ENCODE measurements around the gene CD164L2.

DNA sequence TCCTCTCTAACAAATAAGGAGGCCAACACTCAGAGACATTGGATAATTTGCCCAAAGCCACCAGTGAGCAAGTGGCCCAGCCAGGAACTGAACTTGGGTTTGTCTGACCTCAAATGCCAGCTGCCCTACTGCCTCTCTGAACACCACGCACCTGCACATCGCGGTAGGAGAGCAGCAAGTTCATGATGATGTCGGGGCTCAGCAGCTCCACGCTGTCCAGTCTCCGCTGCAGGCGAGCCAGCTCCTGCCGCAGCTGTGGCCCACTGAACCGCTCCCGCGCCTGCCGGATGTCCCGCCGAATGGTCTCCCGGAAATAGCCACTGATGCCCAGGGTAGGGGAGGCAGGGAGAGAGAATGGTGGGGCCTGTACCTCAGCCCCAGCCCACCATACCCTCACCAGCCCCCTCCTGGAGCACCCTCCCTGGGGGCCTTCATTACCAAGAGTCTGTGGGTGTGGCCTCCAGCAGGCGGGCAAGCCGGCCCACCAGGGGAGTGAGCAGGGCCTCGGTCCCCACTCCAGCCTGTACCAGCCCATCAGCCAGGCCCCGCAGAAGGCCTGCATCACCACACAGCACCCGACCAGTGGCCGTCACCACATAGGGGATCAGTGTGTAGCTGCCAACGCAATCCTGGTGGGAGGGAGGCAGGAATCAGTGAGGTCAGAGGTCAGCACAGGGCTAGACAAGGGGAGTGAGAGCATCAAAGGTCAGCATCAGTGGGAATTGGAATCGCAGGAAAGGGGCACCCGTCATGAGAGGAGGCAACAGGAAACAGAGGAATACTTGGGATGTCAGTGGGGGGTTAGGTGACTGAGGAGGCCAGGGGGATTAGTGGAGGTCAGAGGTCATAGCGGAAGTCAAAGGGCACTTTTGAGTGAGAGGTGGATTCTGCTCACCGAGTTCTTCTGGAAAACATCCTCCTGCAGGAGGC lies 19.1 kb downstream of the CD164L2 start:
- TF ChIP-seq CTCF (IDR thresholded peaks at IDR 0.05) (no peak), POLR2AphosphoS5 (IDR thresholded peaks at IDR 0.05) (no peak)
